ACC112 (cell line): ENCODE measurements around the gene RERE.
A peak's percentile ranks its signal among the peaks of the same experiment; 100 is the strongest.
"Not testable (repeated sequence)": the region's sequence is repeated elsewhere in the genome, so short reads cannot be mapped to it uniquely, and the experiment has no call there.

Experiments used
- H2AFZ ChIP-seq: fragments of 200-600 bp; sonication (generic); one replicate; pipeline ENCODE4 v1.6.0; 2017; ENCODE audit warnings: antibody characterized with exemption, low read length; ENCODE audit not compliant: unreplicated experiment
- H3K27ac ChIP-seq: fragments of 200-600 bp; sonication (generic); 2 replicates; pipeline ENCODE4 v1.5.1; 2014; ENCODE audit warnings: low read depth, mild to moderate bottlenecking, antibody characterized with exemption, low read length, moderate library complexity
- H3K27me3 ChIP-seq: fragments of 200-600 bp; sonication (generic); 2 replicates; pipeline ENCODE4 v1.6.1; 2014; ENCODE audit warnings: mild to moderate bottlenecking, antibody characterized with exemption, low read length, moderate library complexity, mixed read lengths; ENCODE audit not compliant: insufficient read depth
- H3K36me3 ChIP-seq: fragments of 200-600 bp; sonication (generic); 2 replicates; pipeline ENCODE4 v1.6.1; 2016; ENCODE audit warnings: mild to moderate bottlenecking, antibody characterized with exemption, low read length, moderate library complexity, mixed read lengths; ENCODE audit not compliant: insufficient read depth
- H3K4me1 ChIP-seq: fragments of 200-600 bp; sonication (generic); one replicate; pipeline ENCODE4 v1.6.1; 2016; ENCODE audit warnings: low read length, mixed read lengths; ENCODE audit not compliant: insufficient read depth, unreplicated experiment, control insufficient read depth
- H3K4me3 ChIP-seq: fragments of 200-600 bp; sonication (generic); 2 replicates; pipeline ENCODE4 v1.5.1; 2014; ENCODE audit warnings: mild to moderate bottlenecking, low read depth, low read length
- H3K79me2 ChIP-seq: fragments of 200-600 bp; sonication (generic); one replicate; pipeline ENCODE4 v1.6.0; 2016; ENCODE audit warnings: low read length; ENCODE audit not compliant: control insufficient read depth, unreplicated experiment, insufficient read depth

The RERE gene

DNA sequence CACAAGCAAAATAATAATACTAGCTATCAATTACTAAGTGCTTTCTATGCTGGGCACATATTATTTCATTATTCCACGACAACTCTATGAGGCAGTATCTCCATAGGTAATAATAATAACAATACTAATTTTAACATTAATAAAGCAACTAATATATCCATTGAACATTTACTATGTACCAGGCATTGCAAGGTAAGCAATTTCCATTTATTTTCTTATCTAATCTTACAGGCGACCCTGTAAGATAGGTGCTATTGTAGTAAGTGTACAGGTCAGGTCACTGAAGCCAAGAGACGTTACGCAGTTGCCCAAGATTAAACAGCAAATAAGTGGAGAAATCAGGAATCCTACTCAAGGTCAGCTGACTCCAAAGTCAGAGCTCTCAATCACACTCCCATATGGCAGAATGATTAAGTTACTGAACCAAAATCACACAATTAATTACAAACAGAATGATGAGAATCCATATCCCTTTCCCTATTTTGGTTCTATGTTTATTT is 301.1 kb downstream of the RERE start:
- H2AFZ ChIP-seq, result no peak overlapping the region
- no peaks in the 10 kb centered on the region for H3K27me3 ChIP-seq
- H3K4me1 ChIP-seq, result peaks cover 22% of the 10 kb centered on the region
- peak overlapping the region; percentile 81 for H3K27ac ChIP-seq
- H3K79me2 ChIP-seq, result peaks cover 9% of the 10 kb centered on the region
- H3K4me3 ChIP-seq, result no peak overlapping the region
- no peaks in the 10 kb centered on the region for H3K36me3 ChIP-seq

GRCh38 chr1:8512504-8512903 is 304.9 kb downstream of the RERE start:
- Histone ChIP-seq H3K27ac (no peak overlapping the region), H3K4me1 (peaks cover 29% of the 10 kb centered on the region), H3K4me3 (no peak overlapping the region), H2AFZ (no peak overlapping the region), H3K79me2 (peaks cover 4% of the 10 kb centered on the region), H3K36me3 (no peaks in the 10 kb centered on the region), H3K27me3 (no peaks in the 10 kb centered on the region)

DNA sequence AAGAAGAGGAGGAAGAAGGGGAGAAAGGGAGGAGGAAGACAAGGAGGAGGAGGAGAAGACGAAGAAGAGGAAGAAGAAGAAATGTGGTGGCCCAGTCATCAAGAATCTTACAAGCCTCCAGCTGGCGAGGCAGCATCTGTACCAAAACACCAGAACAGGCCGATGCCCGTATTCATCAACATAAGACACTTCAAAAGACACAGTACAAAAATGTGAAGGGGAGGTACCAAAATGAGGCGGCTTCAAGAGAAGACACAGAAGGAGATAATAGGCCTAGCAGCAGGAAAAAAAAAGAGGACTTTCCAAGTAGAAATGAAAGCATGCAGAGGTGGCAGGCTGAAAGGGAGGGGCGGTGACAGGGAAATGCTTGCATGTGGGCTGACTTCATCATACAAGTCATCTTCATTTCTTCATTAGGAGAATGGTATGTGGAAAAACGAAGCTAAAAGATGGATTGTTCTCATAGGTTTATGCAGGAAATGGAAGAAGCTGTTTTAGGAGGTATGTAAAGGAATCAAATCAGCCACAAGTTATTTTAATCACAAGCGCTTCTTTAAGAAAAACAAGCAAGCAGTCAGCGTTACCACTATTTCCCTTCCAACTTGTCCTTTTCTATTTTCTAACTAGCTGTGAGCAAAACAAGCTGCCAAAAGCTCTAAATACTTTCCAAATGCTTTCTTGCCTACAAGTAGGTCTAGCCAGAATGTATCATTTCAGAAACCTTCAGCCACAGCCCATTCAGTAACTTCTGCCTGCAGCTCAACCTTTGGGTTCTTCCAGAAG is 307.2 kb downstream of the RERE start:
- Histone ChIP-seq H3K4me3 (peak overlapping the region; percentile 60), H3K27me3 (no peaks in the 10 kb centered on the region), H3K4me1 (peaks cover 17% of the 10 kb centered on the region), H3K79me2 (no peaks in the 10 kb centered on the region), H2AFZ (peak overlapping the region; percentile 64), H3K27ac (peak overlapping the region; percentile 60), H3K36me3 (no peaks in the 10 kb centered on the region)

GRCh38 chr1:8509579-8509978 is 307.9 kb downstream of the RERE start:
- Histone ChIP-seq H3K27me3 (no peaks in the 10 kb centered on the region), H3K27ac (peak overlapping the region; percentile 60), H2AFZ (peak overlapping the region; percentile 64), H3K79me2 (no peaks in the 10 kb centered on the region), H3K4me1 (peaks cover 17% of the 10 kb centered on the region), H3K4me3 (peak overlapping the region; percentile 60), H3K36me3 (no peaks in the 10 kb centered on the region)

DNA sequence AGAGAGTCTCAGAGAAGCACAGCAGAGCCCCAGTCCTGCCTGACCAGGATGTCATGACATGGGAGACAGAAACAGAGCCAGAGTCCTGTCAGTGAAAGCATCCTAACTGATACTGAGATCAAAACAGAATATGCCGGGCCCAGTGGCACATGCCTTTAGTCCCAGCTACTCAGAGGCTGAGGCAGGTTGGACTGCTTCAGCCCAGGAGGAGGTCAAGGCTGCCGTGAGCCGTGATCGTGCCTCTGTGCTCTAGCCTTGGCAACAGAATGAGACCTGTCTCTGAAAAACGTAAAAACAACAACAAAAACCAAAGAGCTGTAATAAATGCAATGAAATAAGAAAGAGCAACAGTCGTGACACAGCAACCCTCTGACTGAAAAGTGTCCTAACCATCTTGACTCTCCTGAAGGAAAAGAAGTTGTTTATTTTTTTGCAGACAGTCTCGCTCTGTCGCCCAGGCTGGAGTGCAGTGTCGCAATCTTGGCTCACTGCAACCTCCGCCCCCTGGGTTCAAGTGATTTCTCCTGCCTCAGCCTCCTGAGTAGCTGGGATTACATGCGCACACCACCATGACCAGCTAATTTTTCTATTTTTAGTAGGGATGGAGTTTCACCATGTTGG is 310.3 kb downstream of the RERE start:
- no peaks in the 10 kb centered on the region for H3K36me3 ChIP-seq

DNA sequence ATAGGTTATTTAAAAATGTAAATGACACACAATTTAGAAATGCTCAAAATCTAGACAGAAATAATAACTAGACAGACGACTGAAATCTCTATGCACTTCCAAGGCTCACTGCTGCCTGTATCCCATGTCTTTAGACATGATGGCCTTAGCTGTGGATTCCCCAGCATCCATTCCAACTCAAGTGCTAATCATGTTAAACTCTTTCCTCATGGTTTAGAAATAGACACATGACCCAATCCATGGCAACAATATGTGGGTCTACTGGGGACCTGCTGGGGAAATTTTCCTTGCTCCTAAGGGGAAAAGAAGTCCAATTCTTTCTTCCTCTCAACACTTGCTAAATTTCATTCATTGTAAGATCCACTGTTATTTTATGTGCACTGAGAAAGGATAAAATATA is 311.0 kb downstream of the RERE start:
- H3K27me3 ChIP-seq, result no peaks in the 10 kb centered on the region
- no peak overlapping the region for H3K27ac ChIP-seq
- H3K4me3 ChIP-seq, result no peak overlapping the region
- no peak overlapping the region for H2AFZ ChIP-seq
- H3K79me2 ChIP-seq, result no peaks in the 10 kb centered on the region
- H3K36me3 ChIP-seq, result no peaks in the 10 kb centered on the region
- peaks cover 16% of the 10 kb centered on the region for H3K4me1 ChIP-seq

More for the DNA sequence above, 310.3 kb downstream of the RERE start:
- Histone ChIP-seq H2AFZ (no peak overlapping the region), H3K27ac (no peak overlapping the region), H3K27me3 (no peaks in the 10 kb centered on the region), H3K4me3 (no peak overlapping the region), H3K4me1 (peaks cover 17% of the 10 kb centered on the region), H3K79me2 (no peaks in the 10 kb centered on the region)

DNA sequence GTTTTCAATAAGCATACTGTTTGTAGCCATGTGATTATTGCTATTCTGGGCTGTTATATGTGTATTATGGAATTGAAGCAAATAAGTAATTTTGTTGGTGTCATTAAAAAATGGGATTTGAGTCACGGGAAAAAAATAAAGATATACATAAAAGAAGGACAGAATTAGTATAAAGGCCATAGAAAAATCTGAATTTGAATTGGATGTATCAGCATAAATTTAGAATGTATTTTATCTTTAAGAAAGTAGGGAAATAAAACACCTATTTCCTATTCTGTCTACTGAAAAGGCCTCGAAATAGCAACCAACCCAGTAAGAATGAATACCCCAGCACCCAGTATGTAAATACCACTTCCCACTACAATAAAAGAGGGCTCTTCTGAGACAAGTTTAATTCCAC is 313.6 kb downstream of the RERE start:
- no peak overlapping the region for H2AFZ ChIP-seq
- no peaks in the 10 kb centered on the region for H3K79me2 ChIP-seq
- H3K4me1 ChIP-seq, result no peaks in the 10 kb centered on the region
- H3K27ac ChIP-seq, result no peak overlapping the region
- H3K27me3 ChIP-seq, result no peaks in the 10 kb centered on the region
- H3K36me3 ChIP-seq, result no peaks in the 10 kb centered on the region
- H3K4me3 ChIP-seq, result no peak overlapping the region

GRCh38 chr1:8502949-8503348 is 314.5 kb downstream of the RERE start:
- H3K4me1 ChIP-seq, H3K27me3 ChIP-seq, H3K4me3 ChIP-seq, H3K36me3 ChIP-seq, H2AFZ ChIP-seq, H3K79me2 ChIP-seq, H3K27ac ChIP-seq: not testable (repeated sequence)

DNA sequence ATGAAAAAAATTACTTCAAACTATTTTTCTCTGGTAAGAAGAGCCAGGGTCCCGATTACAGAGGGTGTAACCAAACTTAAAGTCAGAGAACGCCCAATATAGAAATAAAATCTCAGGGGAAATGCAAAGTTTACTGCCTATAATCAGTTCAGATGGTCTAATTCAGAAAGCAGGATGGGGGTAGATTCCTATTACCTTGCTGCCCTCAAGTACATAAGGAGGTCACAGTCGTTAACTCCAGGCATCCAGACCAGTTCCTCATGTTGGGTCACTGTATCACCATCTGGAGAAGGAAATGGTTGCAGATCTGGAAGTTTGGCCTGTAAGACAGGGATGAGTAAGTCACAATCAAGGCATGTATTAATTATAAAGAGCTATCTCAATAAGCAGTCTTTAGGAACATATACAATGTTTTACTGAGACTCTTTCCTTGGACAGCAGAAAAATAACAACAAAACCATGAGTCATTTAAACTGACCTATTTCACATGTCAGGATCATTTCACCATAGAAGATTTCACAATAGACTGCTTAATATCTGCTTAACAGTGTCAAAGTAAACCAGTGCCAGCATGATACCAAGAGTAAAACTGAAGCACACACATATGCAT is 320.1 kb downstream of the RERE start:
- Histone ChIP-seq H3K4me3 (no peak overlapping the region), H3K36me3 (peaks cover 4% of the 10 kb centered on the region; the same call in 1 of the 2 replicates), H3K4me1 (peaks cover 20% of the 10 kb centered on the region)

DNA sequence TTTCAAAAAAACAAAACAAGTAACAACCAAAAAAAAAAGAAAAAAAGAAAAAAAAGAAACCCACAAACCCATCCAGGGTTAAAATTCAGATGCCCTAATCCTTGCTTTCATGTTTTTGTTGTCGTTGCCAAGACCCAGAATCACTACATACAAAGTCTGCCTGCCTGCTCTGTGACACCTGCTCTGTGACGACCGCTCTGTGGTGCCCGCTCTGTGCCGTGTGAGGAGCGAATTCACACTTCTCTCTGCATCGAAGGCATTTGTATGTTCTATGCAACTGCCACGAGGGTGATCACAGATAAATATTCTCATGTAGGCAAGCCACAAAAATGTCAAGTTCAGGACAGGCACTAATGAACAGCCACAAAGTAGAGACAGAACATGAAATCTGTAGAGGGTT is 321.0 kb downstream of the RERE start:
- Histone ChIP-seq H3K4me3 (no peak overlapping the region), H3K27ac (no peak overlapping the region), H3K4me1 (peaks cover 20% of the 10 kb centered on the region), H3K36me3 (peaks cover 4% of the 10 kb centered on the region; the same call in 1 of the 2 replicates), H2AFZ (no peak overlapping the region), H3K27me3 (no peaks in the 10 kb centered on the region), H3K79me2 (no peaks in the 10 kb centered on the region)

More for the DNA sequence above, 320.1 kb downstream of the RERE start:
- H3K27ac ChIP-seq, result peak overlapping the region; percentile 48; the same call in 1 of the 2 replicates
- no peak overlapping the region for H2AFZ ChIP-seq
- H3K79me2 ChIP-seq, result no peaks in the 10 kb centered on the region
- H3K27me3 ChIP-seq, result no peaks in the 10 kb centered on the region
